GM12878 (cell line): Measurements from ENCODE around the gene PIGU. TPM values are rescaled to one million over a fixed set of nuclear protein-coding genes. Genes with fewer than 3 reads are reported as not detected.

Source experiments
- ATAC-seq: fragments of 200-7000 bp; cut with Tn5 transposase; 3 replicates; pipeline ENCODE4 v1.9.1; 2020; ENCODE audit warnings: mild to moderate bottlenecking, moderate library complexity
- BruUV-seq: library from RNA; stranded (reverse); fragments of 400-500 nt; replicated peaks from 2 replicates; lab custom pipeline; 2021; lab: Mats Ljungman, UMichigan
- CTCF ChIA-PET: fragments of 300-600 bp; sonication (Branson Sonifier 250); formaldehyde crosslinking; extraction: SDS; loops from one replicate; lab custom pipeline; 2021; ENCODE audit warnings: inconsistent platforms; lab: Yijun Ruan, JAX
- POLR2A ChIA-PET: fragments of 350-600 bp; formaldehyde crosslinking; extraction: SDS; loops from one replicate; lab custom pipeline; 2021; ENCODE audit warnings: inconsistent platforms; lab: Charles Lee
- RAD21 ChIA-PET: fragments of 300-600 bp; sonication (Branson Sonifier 250); formaldehyde crosslinking; loops from one replicate; lab custom pipeline; 2023; ENCODE audit warnings: antibody characterized with exemption; ENCODE audit not compliant: unreplicated experiment; lab: Charles Lee
- SMC1A ChIA-PET: fragments of 300-600 bp; sonication (Branson Sonifier 250); formaldehyde crosslinking; loops from one replicate; lab custom pipeline; 2023; ENCODE audit not compliant: unreplicated experiment, uncharacterized antibody; lab: Charles Lee
- DNase-seq: peaks from one replicate; pipeline ENCODE4 v3.0.0-alpha.2; 2011; ENCODE audit warnings: low read depth, low spot score
- FAIRE-seq: peaks from 3 replicates; lab custom pipeline; 2011; peaks lifted over from hg19 to GRCh38; lab: Jason Lieb, UNC
- H2AFZ ChIP-seq: 2 replicates; pipeline ENCODE4 v1.6.0; 2011; ENCODE audit warnings: low read depth, low read length, control low read depth; ENCODE audit not compliant: control insufficient read depth
- H3K27ac ChIP-seq: 2 replicates; pipeline ENCODE4 v1.5.1; 2011; ENCODE audit warnings: control low read depth; ENCODE audit not compliant: control insufficient read depth, insufficient read depth
- H3K27me3 ChIP-seq, 2 experiments: replicated peaks in 1 of 2; 2 replicates each; pipeline versions ENCODE4 v1.6.0 to v1.6.1; 2011; ENCODE audit warnings: low read length in 1 of 2; ENCODE audit not compliant: control insufficient read depth in 2 of 2, insufficient read depth in 2 of 2
- H3K36me3 ChIP-seq, 2 experiments: 2 replicates each; pipeline ENCODE4 v1.5.1; 2011; ENCODE audit warnings: low read length in 1 of 2; ENCODE audit not compliant: control insufficient read depth in 2 of 2, insufficient read depth in 2 of 2
- H3K4me1 ChIP-seq: 2 replicates; pipeline ENCODE4 v1.6.1; 2011; ENCODE audit warnings: mild to moderate bottlenecking, low read length, moderate library complexity, mixed read lengths; ENCODE audit not compliant: control insufficient read depth, insufficient read depth
- H3K4me2 ChIP-seq: 2 replicates; pipeline ENCODE4 v1.6.0; 2011; ENCODE audit warnings: control low read depth; ENCODE audit not compliant: control insufficient read depth, insufficient read depth
- H3K4me3 ChIP-seq: fragments of 200-600 bp; sonication (generic); 2 replicates; pipeline ENCODE4 v1.5.1; 2016
- H3K79me2 ChIP-seq: 2 replicates; pipeline ENCODE4 v1.6.0; 2011; ENCODE audit warnings: low read length; ENCODE audit not compliant: control insufficient read depth, insufficient read depth
- H3K9ac ChIP-seq: 2 replicates; pipeline ENCODE4 v1.8.0; 2011; ENCODE audit warnings: low read length, control low read depth, mixed read lengths; ENCODE audit not compliant: control insufficient read depth, insufficient read depth
- H3K9me3 ChIP-seq: replicated peaks from 3 replicates; pipeline ENCODE4 v1.5.1; 2011; ENCODE audit warnings: mild to moderate bottlenecking, low read length; ENCODE audit not compliant: control insufficient read depth, insufficient read depth
- H4K20me1 ChIP-seq: 2 replicates; pipeline ENCODE4 v1.6.0; 2011; ENCODE audit not compliant: control insufficient read depth, insufficient read depth
- CEBPZ ChIP-seq: fragments of 150-350 bp; IDR thresholded peaks from 2 replicates; pipeline ENCODE4 v1.6.1; 2016; ENCODE audit warnings: low read depth, low read length
- CREM ChIP-seq: IDR thresholded peaks from 2 replicates; pipeline ENCODE4 v1.6.1; 2014; ENCODE audit warnings: antibody characterized with exemption, low read depth
- EGR1 ChIP-seq, 2 experiments: IDR thresholded peaks; 1 replicate in 1 of 2; 2 replicates in 1 of 2; pipeline ENCODE4 v1.6.1; 2011 to 2012; ENCODE audit warnings: low read depth in 2 of 2, low read length in 2 of 2, borderline replicate concordance in 1 of 2, mild to moderate bottlenecking in 1 of 2, moderate library complexity in 1 of 2
- HDAC2 ChIP-seq: fragments of 200-600 bp; sonication (generic); IDR thresholded peaks from 2 replicates; pipeline ENCODE4 v1.6.1; 2017
- HDGF ChIP-seq: fragments of 450-650 bp; IDR thresholded peaks from 2 replicates; pipeline ENCODE4 v1.6.1; 2016; ENCODE audit warnings: antibody characterized with exemption
- HSF1 ChIP-seq: fragments of 150-350 bp; IDR thresholded peaks from 2 replicates; pipeline ENCODE4 v1.6.1; 2014; ENCODE audit warnings: mild to moderate bottlenecking, low read depth, low read length
- IRF4 ChIP-seq: IDR thresholded peaks from 2 replicates; pipeline ENCODE4 v1.6.1; 2011; ENCODE audit warnings: low read depth, low read length
- KAT2A ChIP-seq: conservative IDR thresholded peaks from 2 replicates; pipeline ENCODE4 v1.6.1; 2011; ENCODE audit warnings: low read depth, low read length; ENCODE audit not compliant: control insufficient read depth
- NRF1 ChIP-seq: conservative IDR thresholded peaks from 2 replicates; pipeline ENCODE4 v1.6.1; 2011; ENCODE audit warnings: mild to moderate bottlenecking, low read depth, low read length, improper control_type of control experiment
- SIN3A ChIP-seq: IDR thresholded peaks from 2 replicates; pipeline ENCODE4 v1.6.1; 2012; ENCODE audit warnings: low read depth, low read length, improper control_type of control experiment
- TAF1 ChIP-seq: IDR thresholded peaks from 2 replicates; pipeline ENCODE4 v1.6.1; 2011; ENCODE audit warnings: mild to moderate bottlenecking, low read depth, low read length, borderline replicate concordance
- ZNF384 ChIP-seq: IDR thresholded peaks from 2 replicates; pipeline ENCODE4 v1.6.1; 2012; ENCODE audit warnings: low read depth, mild to moderate bottlenecking, low read length, improper control_type of control experiment, borderline replicate concordance
- WGBS: methylation state at CpG from one replicate; pipeline ENCODE4 v1.1.6; 2016; ENCODE audit warnings: low lambda C conversion rate; ENCODE audit not compliant: insufficient replicate concordance, insufficient coverage; ENCODE audit errors: missing lambda C conversion rate; 5-methylcytosine and 5-hydroxymethylcytosine counted together
- in situ Hi-C: fragments of 300-500 bp; cut with MboI; formaldehyde crosslinking; loops from 9 replicates; pipeline ENCODE4 v1.14.3; 2018; ENCODE audit warnings: mixed read lengths
- intact Hi-C: fragments of 100-400 bp; cut with micrococcal nuclease; formaldehyde crosslinking; loops from one replicate; pipeline ENCODE4 v1.14.2; 2022; ENCODE audit not compliant: unreplicated experiment
- polyA plus RNA-seq, 11 experiments: library from polyadenylated mRNA; depleted of rRNA in 4 of 11; unstranded in 6 of 11; stranded (reverse) in 5 of 11; fragments of >200 nt; fragmentation: Nextera tagmentation in 4 of 11; fragmentation: Illumina TruSeq in 1 of 11; extraction: Ambion mirVana in 4 of 11; extraction: Trizol in 1 of 11; gene quantifications; 1 replicate in 1 of 11; 2 replicates in 10 of 11; pipeline versions ENCODE4 v1.2.1 to v1.2.3, GENCODE V29; 2011 to 2016; ENCODE audit warnings: inconsistent platforms in 2 of 11, missing spikeins in 2 of 11, low read depth in 1 of 11
- total RNA-seq, 4 experiments: library from RNA; depleted of rRNA in 3 of 4; stranded (reverse); fragments of >200 nt in 3 of 4; fragmentation: Illumina TruSeq in 1 of 4; extraction: Trizol in 1 of 4; gene quantifications; 2 replicates each; pipeline versions ENCODE4 v1.2.1 to v1.2.3, GENCODE V29; 2013 to 2021

PIGU gene
- total and polyA plus RNA-seq, 10 of the 15 experiments (the other 5 are each of a cell fraction or from before 2014, with no cell fraction given) = 4.1 to 88.2 (median 25.0) TPM

- TF ChIP-seq HDGF (no peak), EGR1 (IDR thresholded peaks at IDR 0.05; ENCODE audit: borderline replicate concordance in 1 of 2, low read depth in 2 of 2, low read length in 2 of 2) (no peak)
Observed at GRCh38 chr20:34638532-34638931, 38.4 kb downstream of the PIGU start (continued).

GRCh38 chr20:34638039-34638292 lies 38.9 kb downstream of the PIGU start:
- H3K27ac ChIP-seq = no peak overlapping the region
- ATAC-seq (no peak), FAIRE-seq (no peak), DNase-seq (no peak)
- RAD21 ChIA-PET = no interaction called here
- no peaks in the 10 kb centered on the region for H3K27me3 ChIP-seq
- intact Hi-C loops = no loop called here
- peaks cover 0 to 3% of the 10 kb centered on the region in 2 experiments; a peak in 2 of 4 replicates for H3K36me3 ChIP-seq
- H3K4me2 ChIP-seq = no peak overlapping the region
- H3K9me3 ChIP-seq = no peaks in the 10 kb centered on the region
- WGBS = 95% methylated on average over 1 of the region's 1 CpG
- H3K79me2 ChIP-seq = no peaks in the 10 kb centered on the region
- in situ Hi-C loops = no loop called here
- H4K20me1 ChIP-seq = no peaks in the 10 kb centered on the region
- H3K4me1 ChIP-seq = no peaks in the 10 kb centered on the region
- H3K9ac ChIP-seq = no peak overlapping the region
- no peak overlapping the region for H3K4me3 ChIP-seq
- POLR2A ChIA-PET = no interaction called here
- no TSS peak for BruUV-seq
- TF ChIP-seq CREM = no peak
- TF ChIP-seq CEBPZ = no peak
- no peak for TF ChIP-seq KAT2A
- TF ChIP-seq HDAC2 = no peak
- TF ChIP-seq ZNF384 = no peak
- no peak for TF ChIP-seq TAF1
- no peak for TF ChIP-seq EGR1 (IDR thresholded peaks at IDR 0.05; ENCODE audit: borderline replicate concordance in 1 of 2, low read depth in 2 of 2, low read length in 2 of 2)
- TF ChIP-seq SIN3A = no peak
- no peak for TF ChIP-seq HSF1
- no peak for TF ChIP-seq IRF4
- no peak for TF ChIP-seq NRF1
- CTCF ChIA-PET = no interaction called here
- SMC1A ChIA-PET = no interaction called here
- H2AFZ ChIP-seq = no peak overlapping the region
